ENCODE measurements around the gene IKZF1.

GRCh38 chr7:50308203-50308531 is 3.7 kb downstream of the IKZF1 start:
- TF ChIP-seq CTCF (IDR thresholded peaks at IDR 0.05) (no peak), POLR2A (IDR thresholded peaks at IDR 0.05) (no peak), POLR2AphosphoS5 (IDR thresholded peaks at IDR 0.05) (no peak)
